IMR-90 (cell line): ENCODE measurements around the gene SPTB.
A peak's percentile ranks its signal among the peaks of the same experiment; 100 is the strongest.

Experiments
- CEBPB ChIP-seq: IDR thresholded peaks from 2 replicates; pipeline ENCODE4 v1.6.1; 2012; ENCODE audit warnings: low read depth, low read length, improper control_type of control experiment
- MXI1 ChIP-seq: IDR thresholded peaks from 2 replicates; pipeline ENCODE4 v1.6.1; 2012; ENCODE audit warnings: low read depth, mild to moderate bottlenecking, low read length, moderate library complexity, borderline replicate concordance
- POLR2A ChIP-seq: IDR thresholded peaks from 2 replicates; pipeline ENCODE4 v1.6.1; 2012; ENCODE audit warnings: mild to moderate bottlenecking, low read depth, low read length
- SMC3 ChIP-seq: fragments of 150-350 bp; IDR thresholded peaks from 2 replicates; pipeline ENCODE4 v1.6.1; 2016; ENCODE audit warnings: low read depth, mild to moderate bottlenecking, antibody characterized with exemption, low read length, moderate library complexity
- TF ChIP-seq, protein P1 (sequence below): conservative IDR thresholded peaks from 2 replicates; pipeline ENCODE4 v1.5.1; 2012; ENCODE audit warnings: mild to moderate bottlenecking, low read depth, low read length, improper control_type of control experiment

GRCh38 chr14:64801800-64802199, 77.9 kb downstream of the SPTB start:
- TF ChIP-seq, protein P1, sequence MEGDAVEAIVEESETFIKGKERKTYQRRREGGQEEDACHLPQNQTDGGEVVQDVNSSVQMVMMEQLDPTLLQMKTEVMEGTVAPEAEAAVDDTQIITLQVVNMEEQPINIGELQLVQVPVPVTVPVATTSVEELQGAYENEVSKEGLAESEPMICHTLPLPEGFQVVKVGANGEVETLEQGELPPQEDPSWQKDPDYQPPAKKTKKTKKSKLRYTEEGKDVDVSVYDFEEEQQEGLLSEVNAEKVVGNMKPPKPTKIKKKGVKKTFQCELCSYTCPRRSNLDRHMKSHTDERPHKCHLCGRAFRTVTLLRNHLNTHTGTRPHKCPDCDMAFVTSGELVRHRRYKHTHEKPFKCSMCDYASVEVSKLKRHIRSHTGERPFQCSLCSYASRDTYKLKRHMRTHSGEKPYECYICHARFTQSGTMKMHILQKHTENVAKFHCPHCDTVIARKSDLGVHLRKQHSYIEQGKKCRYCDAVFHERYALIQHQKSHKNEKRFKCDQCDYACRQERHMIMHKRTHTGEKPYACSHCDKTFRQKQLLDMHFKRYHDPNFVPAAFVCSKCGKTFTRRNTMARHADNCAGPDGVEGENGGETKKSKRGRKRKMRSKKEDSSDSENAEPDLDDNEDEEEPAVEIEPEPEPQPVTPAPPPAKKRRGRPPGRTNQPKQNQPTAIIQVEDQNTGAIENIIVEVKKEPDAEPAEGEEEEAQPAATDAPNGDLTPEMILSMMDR = peak; percentile 57
- TF ChIP-seq CEBPB (no peak), MXI1 (no peak), SMC3 (peak; percentile 52), POLR2A (no peak)
